ENCODE data around the gene ARL4A. TPM values are rescaled to one million over a fixed set of nuclear protein-coding genes. Genes with fewer than 3 reads are reported as not detected.

The ARL4A gene
- total and polyA plus RNA-seq, 9 of the 15 experiments (the other 6 are each of a cell fraction or from before 2014, with no cell fraction given) = 118 to 688 (median 172) TPM

GRCh38 chr7:12687718-12688171 is 312 bp downstream of the ARL4A start (continued):
- TF ChIP-seq ZNF318 (IDR thresholded peaks at IDR 0.05; ENCODE audit: borderline replicate concordance in 1 of 2, low read depth in 1 of 2) (peak in 1 of 2 experiments; percentile 66; a peak in 2 of 4 replicates), NEUROD1 (IDR thresholded peaks at IDR 0.05; ENCODE audit: borderline replicate concordance, low read depth, low read length, partially characterized antibody) (no peak), HNRNPLL (IDR thresholded peaks at IDR 0.05; ENCODE audit: low read depth, low read length, poor library complexity, severe bottlenecking) (no peak), FOXA1 (IDR thresholded peaks at IDR 0.05; ENCODE audit: borderline replicate concordance) (no peak), MLX (CRISPR knock-in tag; conservative IDR thresholded peaks at IDR 0.05) (no peak), NONO (IDR thresholded peaks at IDR 0.05; ENCODE audit: low read depth in 2 of 2, low read length in 1 of 2) (0 out of 4 replicates have a peak, but pooled peaks of 1 of the 2 experiments have one; percentile 42), CREB3L1 (IDR thresholded peaks at IDR 0.05; ENCODE audit: borderline replicate concordance, low read depth) (no peak), ZBTB2 (IDR thresholded peaks at IDR 0.05) (peak; percentile 76; the same call in 1 of the 2 replicates)
